Loucy (cell line): ENCODE results near the gene TLDC2.

Source experiments
- CTCF ChIP-seq: fragments of 200-600 bp; sonication (generic); conservative IDR thresholded peaks from 2 replicates; pipeline ENCODE4 v1.5.1; 2014; ENCODE audit warnings: mild to moderate bottlenecking, antibody characterized with exemption, low read length
- EZH2phosphoT487 ChIP-seq: fragments of 200-600 bp; IDR thresholded peaks from 2 replicates; pipeline ENCODE4 v1.6.1; 2018; ENCODE audit warnings: antibody characterized with exemption, mild to moderate bottlenecking, moderate library complexity, borderline replicate concordance

GRCh38 chr20:36827541-36828279, 48.2 kb upstream of the TLDC2 start:
- TF ChIP-seq EZH2phosphoT487: no peak
- no peak for TF ChIP-seq CTCF
